GM23248 (cell line): ENCODE measurements around the gene PKP1. TPM values are rescaled to one million over a fixed set of nuclear protein-coding genes. Genes with fewer than 3 reads are reported as not detected.

Experiments used
- DNase-seq: peaks from one replicate; pipeline ENCODE4 v3.0.0-alpha.2; 2015
- H2AFZ ChIP-seq: fragments of 200-600 bp; sonication (generic); 2 replicates; pipeline ENCODE4 v1.6.1; 2016; ENCODE audit warnings: antibody characterized with exemption
- H3F3A ChIP-seq: fragments of 200-600 bp; sonication (generic); 2 replicates; pipeline ENCODE4 v1.6.1; 2016; ENCODE audit warnings: mild to moderate bottlenecking, antibody characterized with exemption, mixed run types; ENCODE audit not compliant: insufficient read depth
- H3K27ac ChIP-seq: fragments of 200-600 bp; sonication (generic); 2 replicates; pipeline ENCODE4 v1.5.1; 2016; ENCODE audit warnings: mild to moderate bottlenecking
- H3K27me3 ChIP-seq: fragments of 200-600 bp; sonication (generic); replicated peaks from 2 replicates; pipeline ENCODE4 v1.6.1; 2016; ENCODE audit warnings: mild to moderate bottlenecking; ENCODE audit not compliant: insufficient read depth
- H3K36me3 ChIP-seq: fragments of 200-600 bp; sonication (generic); 2 replicates; pipeline ENCODE4 v1.6.1; 2016; ENCODE audit warnings: low read depth, mild to moderate bottlenecking
- H3K4me1 ChIP-seq: fragments of 200-600 bp; sonication (generic); 2 replicates; pipeline ENCODE4 v1.6.1; 2016; ENCODE audit warnings: mild to moderate bottlenecking; ENCODE audit not compliant: insufficient read depth
- H3K4me2 ChIP-seq: fragments of 200-600 bp; sonication (generic); one replicate; pipeline ENCODE4 v1.6.1; 2016; ENCODE audit warnings: mild to moderate bottlenecking; ENCODE audit not compliant: unreplicated experiment
- H3K4me3 ChIP-seq: fragments of 200-600 bp; sonication (generic); 2 replicates; pipeline ENCODE4 v1.5.1; 2016; ENCODE audit warnings: mild to moderate bottlenecking
- H3K79me2 ChIP-seq: fragments of 200-600 bp; sonication (generic); 2 replicates; pipeline ENCODE4 v1.6.1; 2016; ENCODE audit warnings: mild to moderate bottlenecking; ENCODE audit not compliant: insufficient read depth
- H3K9ac ChIP-seq: fragments of 200-600 bp; sonication (generic); 2 replicates; pipeline ENCODE4 v1.6.1; 2016; ENCODE audit warnings: mild to moderate bottlenecking
- H3K9me2 ChIP-seq: fragments of 200-600 bp; sonication (generic); 2 replicates; pipeline ENCODE4 v1.6.1; 2016; ENCODE audit warnings: mixed run types, mild to moderate bottlenecking, moderate library complexity; ENCODE audit not compliant: insufficient read depth
- H3K9me3 ChIP-seq: fragments of 200-600 bp; sonication (generic); one replicate; pipeline ENCODE4 v1.6.1; 2017; ENCODE audit warnings: low read depth
- H4K20me1 ChIP-seq: fragments of 200-600 bp; sonication (generic); 2 replicates; pipeline ENCODE4 v1.6.0; 2016; ENCODE audit not compliant: insufficient read depth
- EZH2 ChIP-seq: fragments of 200-600 bp; sonication (generic); IDR thresholded peaks from 2 replicates; pipeline ENCODE4 v1.6.1; 2018; ENCODE audit warnings: antibody characterized with exemption, mild to moderate bottlenecking; ENCODE audit not compliant: insufficient read depth, poor library complexity, severe bottlenecking
- EZH2phosphoT487 ChIP-seq: fragments of 200-600 bp; sonication (generic); IDR thresholded peaks from 2 replicates; pipeline ENCODE4 v1.6.1; 2018; ENCODE audit warnings: antibody characterized with exemption, moderate library complexity, mild to moderate bottlenecking, low read depth; ENCODE audit not compliant: insufficient read depth
- WGBS, 2 experiments: methylation state at CpG; one replicate each; pipeline ENCODE4 v1.1.6; 2015 to 2017; ENCODE audit warnings: low lambda C conversion rate in 2 of 2, low coverage in 1 of 2; ENCODE audit errors: missing lambda C conversion rate in 2 of 2; 5-methylcytosine and 5-hydroxymethylcytosine counted together
- in situ Hi-C: fragments of 300-500 bp; cut with MboI; formaldehyde crosslinking; loops from 2 replicates; pipeline ENCODE4 v1.15.0; 2020
- polyA plus RNA-seq: library from polyadenylated mRNA; unstranded; fragments of >200 nt; fragmentation: Nextera tagmentation; extraction: Ambion mirVana; gene quantifications from 2 replicates; pipeline ENCODE4 v1.2.1, GENCODE V29; 2016
- total RNA-seq: library from RNA; depleted of rRNA; stranded (reverse); fragments of >200 nt; shearing (Covaris generic); gene quantifications from 2 replicates; pipeline ENCODE4 v1.2.3, GENCODE V29; 2014

The PKP1 gene
- total and polyA plus RNA-seq, 2 experiments from 2014 or later: 0.15 to 0.43 TPM

- DNase-seq: peak; percentile 98
- peaks cover 15% of the 10 kb centered on the region; the same call in 1 of the 2 replicates for H3F3A ChIP-seq
- TF ChIP-seq EZH2phosphoT487 (no peak), EZH2 (no peak)
- WGBS, 2 experiments: 30 to 32% methylated on average over 14 to 15 of the region's 15 CpGs
- no peaks in the 10 kb centered on the region for H4K20me1 ChIP-seq
- in situ Hi-C loops: no loop called here
- H3K9me2 ChIP-seq: no peaks in the 10 kb centered on the region
- no peaks in the 10 kb centered on the region for H3K79me2 ChIP-seq
- H3K4me1 ChIP-seq: peaks cover 22% of the 10 kb centered on the region
- peak overlapping the region; percentile 72 for H3K27ac ChIP-seq
- no peak overlapping the region for H2AFZ ChIP-seq
- no peaks in the 10 kb centered on the region for H3K27me3 ChIP-seq
- no peaks in the 10 kb centered on the region for H3K9me3 ChIP-seq
- no peaks in the 10 kb centered on the region for H3K36me3 ChIP-seq
- no peak overlapping the region for H3K4me2 ChIP-seq
- no peak overlapping the region for H3K4me3 ChIP-seq
- peak overlapping the region; percentile 68 for H3K9ac ChIP-seq
Measured at GRCh38 chr1:201275253-201275666, 8.0 kb upstream of the PKP1 start.

GRCh38 chr1:201276891-201277290, 6.4 kb upstream of the PKP1 start:
- no peak overlapping the region for H3K4me3 ChIP-seq
- in situ Hi-C loops: no loop called here
- WGBS, 2 experiments: 88 to 97% methylated on average over 5 to 6 of the region's 6 CpGs

GRCh38 chr1:201277441-201277840, 5.9 kb upstream of the PKP1 start:
- no peak overlapping the region for H3K4me3 ChIP-seq
- H3K36me3 ChIP-seq: no peaks in the 10 kb centered on the region
- no peaks in the 10 kb centered on the region for H3K9me2 ChIP-seq
- no peak overlapping the region for H3K9ac ChIP-seq
- H3K4me2 ChIP-seq: no peak overlapping the region
- H3K27me3 ChIP-seq: no peaks in the 10 kb centered on the region
- H3K9me3 ChIP-seq: no peaks in the 10 kb centered on the region
- TF ChIP-seq EZH2phosphoT487 (no peak), EZH2 (no peak)
- no peaks in the 10 kb centered on the region for H3K79me2 ChIP-seq
- no peak overlapping the region for H2AFZ ChIP-seq
- peaks cover 22% of the 10 kb centered on the region for H3K4me1 ChIP-seq
- H4K20me1 ChIP-seq: no peaks in the 10 kb centered on the region
- 82 to 96% methylated on average over 3 to 4 of the region's 4 CpGs for WGBS, 2 experiments
- in situ Hi-C loops: no loop called here
- DNase-seq: no peak
- H3K27ac ChIP-seq: no peak overlapping the region
- H3F3A ChIP-seq: peaks cover 15% of the 10 kb centered on the region; the same call in 1 of the 2 replicates

More at GRCh38 chr1:201276891-201277290, 6.4 kb upstream of the PKP1 start:
- TF ChIP-seq EZH2: no peak
- no peaks in the 10 kb centered on the region for H3K36me3 ChIP-seq
- H3K79me2 ChIP-seq: no peaks in the 10 kb centered on the region
- no peaks in the 10 kb centered on the region for H3K9me2 ChIP-seq
- H3K27me3 ChIP-seq: no peaks in the 10 kb centered on the region
- no peak for DNase-seq
- no peak overlapping the region for H3K27ac ChIP-seq
- H3K4me1 ChIP-seq: peaks cover 22% of the 10 kb centered on the region
- no peak overlapping the region for H2AFZ ChIP-seq
- peaks cover 15% of the 10 kb centered on the region; the same call in 1 of the 2 replicates for H3F3A ChIP-seq
- no peaks in the 10 kb centered on the region for H3K9me3 ChIP-seq
- no peak overlapping the region for H3K4me2 ChIP-seq
- no peaks in the 10 kb centered on the region for H4K20me1 ChIP-seq
- H3K9ac ChIP-seq: no peak overlapping the region

- no peaks in the 10 kb centered on the region for H3K9me2 ChIP-seq
- no peaks in the 10 kb centered on the region for H3K36me3 ChIP-seq
- DNase-seq: peak; percentile 91
- no peaks in the 10 kb centered on the region for H3K9me3 ChIP-seq
- H3K27me3 ChIP-seq: no peaks in the 10 kb centered on the region
- no peak overlapping the region for H3K9ac ChIP-seq
- 25 to 26% methylated on average over 8 of the region's 8 CpGs for WGBS, 2 experiments
- in situ Hi-C loops: no loop called here
- H3K27ac ChIP-seq: no peak overlapping the region
- no peaks in the 10 kb centered on the region for H4K20me1 ChIP-seq
- H3K79me2 ChIP-seq: no peaks in the 10 kb centered on the region
- H3K4me3 ChIP-seq: no peak overlapping the region
- peaks cover 15% of the 10 kb centered on the region; the same call in 1 of the 2 replicates for H3F3A ChIP-seq
- no peak overlapping the region for H3K4me2 ChIP-seq
- no peak overlapping the region for H2AFZ ChIP-seq
- peaks cover 28% of the 10 kb centered on the region for H3K4me1 ChIP-seq
- no peak for TF ChIP-seq EZH2phosphoT487
- TF ChIP-seq EZH2: no peak
Measured at GRCh38 chr1:201279313-201279712, 4.0 kb upstream of the PKP1 start.

GRCh38 chr1:201280884-201281283, 2.4 kb upstream of the PKP1 start:
- H3K27me3 ChIP-seq: peaks cover 6% of the 10 kb centered on the region; the same call in 1 of the 2 replicates
- DNase-seq: no peak
- WGBS, 2 experiments: 70 to 74% methylated on average over 5 of the region's 5 CpGs

More at GRCh38 chr1:201280884-201281283, 2.4 kb upstream of the PKP1 start:
- Histone ChIP-seq H3K4me3 (no peak overlapping the region), H3K79me2 (no peaks in the 10 kb centered on the region), H3K36me3 (no peaks in the 10 kb centered on the region), H3K27ac (no peak overlapping the region), H3F3A (peaks cover 5% of the 10 kb centered on the region; the same call in 1 of the 2 replicates), H4K20me1 (no peaks in the 10 kb centered on the region), H2AFZ (no peak overlapping the region), H3K9me3 (no peaks in the 10 kb centered on the region), H3K4me2 (no peak overlapping the region), H3K9me2 (no peaks in the 10 kb centered on the region), H3K4me1 (peaks cover 18% of the 10 kb centered on the region), H3K9ac (no peak overlapping the region)
- TF ChIP-seq EZH2: no peak
- TF ChIP-seq EZH2phosphoT487: no peak
- in situ Hi-C loops: no loop called here
